A549 (cell line): ENCODE measurements around the gene HDGFL2. TPM values are rescaled to one million over a fixed set of nuclear protein-coding genes. Genes with fewer than 3 reads are reported as not detected.

Experiments used
- ATAC-seq, 2 experiments: fragments of 200-7000 bp in 1 of 2; fragments of >200 bp in 1 of 2; cut with Nextera tagmentation in 1 of 2; cut with Tn5 transposase in 1 of 2; 3 replicates each; pipeline versions ENCODE4 v1.8.0 to v1.9.1; 2018 to 2020; ENCODE audit warnings: mild to moderate bottlenecking in 1 of 2, moderate library complexity in 1 of 2
- CTCF ChIA-PET: fragments of 300-600 bp; sonication (Branson Sonifier 250); formaldehyde crosslinking; extraction: SDS; loops from one replicate; lab custom pipeline; 2021; ENCODE audit warnings: antibody characterized with exemption, inconsistent platforms; lab: Yijun Ruan, JAX
- POLR2A ChIA-PET: fragments of 350-600 bp; formaldehyde crosslinking; extraction: SDS; loops from one replicate; lab custom pipeline; 2021; ENCODE audit warnings: antibody characterized with exemption, inconsistent platforms; lab: Yijun Ruan, JAX
- DNase-seq, 2 experiments: peaks; one replicate each; pipeline versions ENCODE4 v3.0.0 to v3.0.0-alpha.2; 2011 to 2016; ENCODE audit warnings: low read depth in 1 of 2, low spot score in 1 of 2
- FAIRE-seq: peaks from 2 replicates; lab custom pipeline; 2011; peaks lifted over from hg19 to GRCh38; lab: Jason Lieb, UNC
- H3K27ac ChIP-seq, 2 experiments: fragments of >200 bp; sonication (Bioruptor Twin); formaldehyde crosslinking; 3 replicates each; pipeline ENCODE4 v1.5.1; 2016 to 2017
- H3K4me1 ChIP-seq: fragments of >200 bp; sonication (Bioruptor Twin); formaldehyde crosslinking; 3 replicates; pipeline ENCODE4 v1.6.1; 2016
- H3K4me2 ChIP-seq: fragments of >200 bp; sonication (Bioruptor Twin); formaldehyde crosslinking; 3 replicates; pipeline ENCODE4 v1.6.1; 2016
- H3K4me3 ChIP-seq: fragments of >200 bp; sonication (Bioruptor Twin); formaldehyde crosslinking; 3 replicates; pipeline ENCODE4 v1.5.1; 2016
- H3K9me3 ChIP-seq: fragments of >200 bp; sonication (Bioruptor Twin); formaldehyde crosslinking; 3 replicates; pipeline ENCODE4 v1.6.1; 2016
- BCL3 ChIP-seq: fragments of >200 bp; sonication (Bioruptor Twin); formaldehyde crosslinking; IDR thresholded peaks from 3 replicates; pipeline ENCODE4 v1.6.1; 2016
- CBX2 ChIP-seq: fragments of 200-600 bp; sonication (generic); IDR thresholded peaks from 2 replicates; pipeline ENCODE4 v1.6.1; 2016; ENCODE audit warnings: low read depth, mild to moderate bottlenecking, borderline replicate concordance
- CHD2 ChIP-seq: fragments of 150-350 bp; IDR thresholded peaks from 2 replicates; pipeline ENCODE4 v1.6.1; 2014; ENCODE audit warnings: low read length; ENCODE audit not compliant: partially characterized antibody
- EHMT2 ChIP-seq: fragments of 200-600 bp; sonication (generic); IDR thresholded peaks from 2 replicates; pipeline ENCODE4 v1.6.1; 2016; ENCODE audit warnings: antibody characterized with exemption, low read depth, mild to moderate bottlenecking, moderate library complexity
- ELK1 ChIP-seq: fragments of 150-350 bp; IDR thresholded peaks from 2 replicates; pipeline ENCODE4 v1.6.1; 2014; ENCODE audit warnings: low read depth, mild to moderate bottlenecking, low read length
- FOSB ChIP-seq: fragments of 250-450 bp; sonication (Bioruptor Pico); IDR thresholded peaks from 2 replicates; pipeline ENCODE4 v1.5.0; 2020; ENCODE audit warnings: mild to moderate bottlenecking, moderate library complexity
- FOSL2 ChIP-seq, 2 experiments: fragments of 450-650 bp in 1 of 2; fragments of >200 bp in 1 of 2; sonication (Bioruptor Twin) in 1 of 2; formaldehyde crosslinking; IDR thresholded peaks; 2 replicates each; pipeline versions ENCODE4 v1.5.0 to v1.6.1; 2016 to 2020; ENCODE audit warnings: mild to moderate bottlenecking in 1 of 2, moderate library complexity in 1 of 2
- FOXS1 ChIP-seq: fragments of 250-450 bp; sonication (Bioruptor Pico); IDR thresholded peaks from 2 replicates; pipeline ENCODE4 v1.5.0; 2020; ENCODE audit warnings: mild to moderate bottlenecking, moderate library complexity
- GATA3 ChIP-seq: IDR thresholded peaks from 2 replicates; pipeline ENCODE4 v1.6.1; 2012; ENCODE audit warnings: borderline replicate concordance
- HES2 ChIP-seq: fragments of >200 bp; sonication (Bioruptor Twin); formaldehyde crosslinking; IDR thresholded peaks from 2 replicates; pipeline ENCODE4 v1.6.1; 2016
- HOXA7 ChIP-seq: fragments of 250-450 bp; sonication (Bioruptor Pico); IDR thresholded peaks from 2 replicates; pipeline ENCODE4 v1.5.0; 2020; ENCODE audit warnings: mild to moderate bottlenecking, moderate library complexity
- HOXB13 ChIP-seq: fragments of 250-450 bp; sonication (Bioruptor Pico); IDR thresholded peaks from 2 replicates; pipeline ENCODE4 v1.5.0; 2020; ENCODE audit warnings: low read depth, mild to moderate bottlenecking, moderate library complexity
- HOXB5 ChIP-seq: fragments of 250-450 bp; sonication (Bioruptor Pico); IDR thresholded peaks from 2 replicates; pipeline ENCODE4 v1.5.0; 2020; ENCODE audit warnings: mild to moderate bottlenecking, moderate library complexity
- KDM5A ChIP-seq: fragments of 200-600 bp; sonication (generic); IDR thresholded peaks from 2 replicates; pipeline ENCODE4 v1.6.1; 2016; ENCODE audit warnings: antibody characterized with exemption, mild to moderate bottlenecking
- MAFK ChIP-seq: fragments of 450-650 bp; IDR thresholded peaks from 2 replicates; pipeline ENCODE4 v1.6.1; 2014; ENCODE audit not compliant: partially characterized antibody
- NFE2L2 ChIP-seq: fragments of 150-350 bp; conservative IDR thresholded peaks from 2 replicates; pipeline ENCODE4 v1.6.1; 2014; ENCODE audit warnings: low read length
- NR3C1 ChIP-seq: fragments of >200 bp; sonication (Bioruptor Twin); formaldehyde crosslinking; IDR thresholded peaks from 3 replicates; pipeline ENCODE4 v1.6.1; 2017
- POLR2A ChIP-seq: IDR thresholded peaks from 2 replicates; pipeline ENCODE4 v1.6.1; 2012; ENCODE audit warnings: mild to moderate bottlenecking, low read length
- POLR2AphosphoS2 ChIP-seq: conservative IDR thresholded peaks from 2 replicates; pipeline ENCODE4 v1.6.1; 2012; ENCODE audit warnings: low read length, improper control_type of control experiment, inconsistent platforms
- RCOR1 ChIP-seq: fragments of 150-350 bp; IDR thresholded peaks from 2 replicates; pipeline ENCODE4 v1.6.1; 2014; ENCODE audit warnings: antibody characterized with exemption, low read length, low read depth
- REST ChIP-seq: fragments of 200-600 bp; sonication (generic); IDR thresholded peaks from 2 replicates; pipeline ENCODE4 v1.6.1; 2016; ENCODE audit warnings: antibody characterized with exemption, mild to moderate bottlenecking, moderate library complexity
- RNF2 ChIP-seq: fragments of 200-600 bp; sonication (generic); IDR thresholded peaks from 2 replicates; pipeline ENCODE4 v1.6.1; 2016; ENCODE audit warnings: low read depth, mild to moderate bottlenecking, antibody characterized with exemption, moderate library complexity, borderline replicate concordance
- SMC3 ChIP-seq: fragments of >200 bp; sonication (Bioruptor Twin); formaldehyde crosslinking; IDR thresholded peaks from 3 replicates; pipeline ENCODE4 v1.6.1; 2018; ENCODE audit warnings: inconsistent platforms
- SREBF2 ChIP-seq: fragments of 450-650 bp; IDR thresholded peaks from 2 replicates; pipeline ENCODE4 v1.6.1; 2014; ENCODE audit warnings: mild to moderate bottlenecking, moderate library complexity
- USF2 ChIP-seq: fragments of 450-650 bp; IDR thresholded peaks from 2 replicates; pipeline ENCODE4 v1.6.1; 2014; ENCODE audit warnings: antibody characterized with exemption
- ZFP36 ChIP-seq: fragments of 450-650 bp; IDR thresholded peaks from 2 replicates; pipeline ENCODE4 v1.6.1; 2014; ENCODE audit warnings: borderline replicate concordance; ENCODE audit not compliant: partially characterized antibody
- WGBS: methylation state at CpG from one replicate; pipeline ENCODE4 v1.1.6; 2017; ENCODE audit errors: missing lambda C conversion rate; 5-methylcytosine and 5-hydroxymethylcytosine counted together
- polyA plus RNA-seq, 4 experiments: library from polyadenylated mRNA; depleted of rRNA in 3 of 4; stranded (reverse); fragments of >200 nt; fragmentation: RNase III in 1 of 4; extraction: RNeasy Plus Mini Kit Qiagen cat#74134 plus additional on column Dnase treatment in 1 of 4; gene quantifications; 2 replicates in 3 of 4; 3 replicates in 1 of 4; pipeline ENCODE4 v1.2.3, GENCODE V29; 2011 to 2017

The HDGFL2 gene
- polyA plus RNA-seq, 2 of the 4 experiments (the other 2 are of a cell fraction) = 10.8 to 34.3 TPM

GRCh38 chr19:4477034-4477801, 5.1 kb downstream of the HDGFL2 start:
- FAIRE-seq (no peak), ATAC-seq (no peak), DNase-seq (no peak)
- Histone ChIP-seq H3K9me3 (no peaks in the 10 kb centered on the region), H3K27ac (no peak overlapping the region), H3K4me1 (peaks cover 15% of the 10 kb centered on the region), H3K4me3 (no peak overlapping the region), H3K4me2 (no peak overlapping the region)
- TF ChIP-seq SREBF2 (no peak), REST (no peak), NR3C1 (no peak), NFE2L2 (no peak), CHD2 (no peak), HOXB13 (CRISPR knock-in tag) (no peak), MAFK (no peak), KDM5A (no peak), FOSL2 (IDR thresholded peaks at IDR 0.05) (no peak), FOSL2 (CRISPR knock-in tag; IDR thresholded peaks at IDR 0.05) (no peak), POLR2AphosphoS2 (no peak), FOSB (no peak), POLR2A (no peak), FOXS1 (CRISPR knock-in tag) (no peak), ZFP36 (no peak)
- ChIA-PET POLR2A (no interaction called here), CTCF (no interaction called here)
- WGBS = 81% methylated on average over 7 of the region's 16 CpGs

- CTCF ChIA-PET = interaction anchor here (1.0 to 1.5 kb wide), 2 partner anchors 12 to 40 kb away, joined by 3 to 5 read pairs; no protein-coding TSS in a partner anchor
- peak in 1 of 2 experiments; percentile 46; a peak in 3 of 6 replicates for ATAC-seq
- H3K9me3 ChIP-seq = no peaks in the 10 kb centered on the region
- no peak for FAIRE-seq
- H3K4me2 ChIP-seq = no peak overlapping the region
- POLR2A ChIA-PET = no interaction called here
- H3K27ac ChIP-seq = no peak overlapping the region
- DNase-seq = no peak
- WGBS = 89% methylated on average over 34 of the region's 35 CpGs
- TF ChIP-seq GATA3 (no peak), CHD2 (no peak), RNF2 (no peak), USF2 (no peak), FOSB (no peak), RCOR1 (no peak), EHMT2 (no peak), FOXS1 (CRISPR knock-in tag) (no peak), BCL3 (no peak), SMC3 (no peak), HOXA7 (CRISPR knock-in tag) (no peak), ELK1 (no peak), CBX2 (no peak), HES2 (no peak), HOXB5 (CRISPR knock-in tag) (no peak)
- no peaks in the 10 kb centered on the region for H3K4me1 ChIP-seq
- H3K4me3 ChIP-seq = no peak overlapping the region
Observed at GRCh38 chr19:4482721-4483364, 10.7 kb downstream of the HDGFL2 start.
